NCI-H526 (cell line): Measurements from ENCODE around the gene LAMB2.

Experiments used
- DNase-seq, 2 experiments: peaks; one replicate each; lab custom pipeline; 2025; lab: John Stamatoyannopoulos, UW

LAMB2 gene

DNA sequence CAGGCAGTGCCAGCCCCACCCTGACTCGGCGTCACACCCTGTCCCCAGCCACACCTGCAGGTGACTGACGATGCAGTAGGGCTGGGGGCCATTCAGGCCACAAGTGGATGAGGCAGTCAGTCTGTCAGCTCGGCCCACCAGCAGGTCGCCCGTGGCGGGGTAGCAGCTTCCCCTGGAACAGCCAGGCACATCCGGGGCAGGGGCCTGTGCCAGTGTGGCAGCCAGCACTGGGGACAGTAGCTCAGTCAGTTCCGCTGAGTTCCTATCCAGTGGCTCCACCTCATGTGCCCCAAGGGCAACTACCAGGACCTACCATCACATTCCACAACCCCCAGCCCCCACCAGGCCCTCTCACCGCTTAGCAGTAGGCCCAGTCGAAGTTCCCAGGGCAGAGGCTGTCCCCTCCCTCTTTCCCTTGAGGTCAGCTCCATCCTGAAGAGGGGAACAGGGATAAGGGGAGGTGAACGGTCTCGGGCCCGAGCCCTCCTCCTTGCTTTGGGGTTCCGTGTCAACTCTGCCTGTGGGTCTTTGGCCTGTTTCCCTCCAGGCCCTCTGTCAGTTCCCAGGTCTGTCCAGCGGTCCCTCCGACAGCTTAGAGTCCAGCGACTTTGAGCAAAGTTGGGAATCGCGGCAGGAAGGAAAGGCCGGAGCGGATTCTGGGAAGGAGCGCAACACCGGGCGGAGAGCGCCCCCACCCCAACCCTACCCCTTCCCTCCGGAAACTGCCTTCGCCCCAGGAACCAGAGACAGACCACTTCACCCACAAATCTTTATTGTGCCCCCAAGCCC lies at the start of gene LAMB2:
Gene LAMB2, minus strand, starts transcription at position 614 of the 789 bp plus-strand sequence. Its CDS starts 183 bp downstream, at position 431.
- peak; percentile 19 to 63 for DNase-seq

DNA sequence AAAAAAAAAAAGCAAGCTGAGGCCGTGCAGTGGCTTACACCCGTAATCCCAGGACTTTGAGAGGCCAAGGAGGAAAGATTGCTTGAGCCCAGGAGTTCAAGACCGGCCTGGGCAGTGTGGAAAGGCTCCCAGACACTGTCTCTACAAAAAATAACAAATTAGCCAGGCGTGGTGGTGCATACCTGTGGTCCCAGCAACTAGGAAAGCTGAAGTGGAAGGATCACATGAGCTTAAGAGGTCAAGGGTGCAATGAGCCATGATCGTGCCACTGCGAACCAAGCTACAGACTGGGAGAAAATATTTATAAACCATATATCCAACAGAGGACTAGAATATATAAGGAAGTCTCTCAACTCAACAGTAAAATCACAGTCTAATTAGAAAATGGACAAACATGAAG lies 48.5 kb upstream of the LAMB2 start:
- no peak for DNase-seq

DNA sequence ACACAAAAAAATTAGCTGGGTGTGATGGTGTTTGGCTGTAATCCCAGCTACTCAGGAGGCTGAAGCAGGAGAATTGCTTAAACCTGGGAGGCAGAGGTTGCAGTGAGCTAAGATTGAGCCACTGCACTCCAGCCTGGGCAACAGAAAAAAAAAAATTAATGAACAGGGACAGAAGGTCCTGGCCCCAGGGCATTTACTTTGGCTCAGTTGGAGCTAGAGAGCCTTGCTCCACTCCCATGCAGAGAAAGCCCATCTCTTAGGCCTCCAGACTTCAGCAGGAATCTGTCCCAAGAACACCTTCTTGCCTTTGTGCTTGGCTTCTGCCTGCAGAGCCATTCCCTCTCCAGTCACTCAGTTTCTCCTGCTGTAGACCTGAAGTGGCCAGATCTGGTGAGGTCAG lies 47.3 kb upstream of the LAMB2 start:
- no peak for DNase-seq

DNA sequence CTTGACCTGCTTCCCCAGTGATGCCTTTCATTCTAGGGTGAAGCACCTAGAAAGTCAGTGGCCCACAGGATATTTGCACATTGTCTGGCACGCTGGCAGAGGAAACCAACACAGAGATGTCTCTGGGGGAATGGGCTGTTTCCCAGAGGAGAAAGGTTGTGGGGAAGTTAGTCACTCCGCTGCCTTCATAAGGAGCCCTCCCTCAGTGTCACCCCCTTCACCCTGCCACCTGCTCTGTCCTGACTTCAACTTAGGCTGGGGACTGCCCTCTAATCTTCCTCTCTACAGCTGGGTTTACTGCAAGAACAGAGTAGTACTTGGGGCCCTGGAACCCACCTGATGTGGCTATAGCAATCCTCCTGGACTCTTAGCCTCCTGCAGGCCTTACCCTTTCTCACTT lies 44.2 kb upstream of the LAMB2 start:
- DNase-seq = no peak

DNA sequence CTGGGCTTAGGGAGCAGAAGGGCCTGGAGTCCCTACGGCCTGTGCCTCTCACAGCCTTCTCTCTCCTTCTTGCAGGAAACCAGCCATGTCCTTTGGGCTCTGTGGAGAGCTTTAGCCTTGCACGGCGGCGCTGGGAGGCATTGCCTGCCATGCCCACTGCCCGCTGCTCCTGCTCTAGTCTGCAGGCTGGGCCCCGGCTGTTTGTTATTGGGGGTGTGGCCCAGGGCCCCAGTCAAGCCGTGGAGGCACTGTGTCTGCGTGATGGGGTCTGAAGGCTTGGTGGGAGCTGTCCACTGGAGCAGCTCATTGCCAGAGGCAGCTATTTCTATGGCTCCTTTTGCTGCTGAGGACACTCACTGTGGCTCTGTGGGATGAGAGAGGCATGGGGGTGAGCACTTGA lies 42.7 kb upstream of the LAMB2 start:
- DNase-seq = no peak

DNA sequence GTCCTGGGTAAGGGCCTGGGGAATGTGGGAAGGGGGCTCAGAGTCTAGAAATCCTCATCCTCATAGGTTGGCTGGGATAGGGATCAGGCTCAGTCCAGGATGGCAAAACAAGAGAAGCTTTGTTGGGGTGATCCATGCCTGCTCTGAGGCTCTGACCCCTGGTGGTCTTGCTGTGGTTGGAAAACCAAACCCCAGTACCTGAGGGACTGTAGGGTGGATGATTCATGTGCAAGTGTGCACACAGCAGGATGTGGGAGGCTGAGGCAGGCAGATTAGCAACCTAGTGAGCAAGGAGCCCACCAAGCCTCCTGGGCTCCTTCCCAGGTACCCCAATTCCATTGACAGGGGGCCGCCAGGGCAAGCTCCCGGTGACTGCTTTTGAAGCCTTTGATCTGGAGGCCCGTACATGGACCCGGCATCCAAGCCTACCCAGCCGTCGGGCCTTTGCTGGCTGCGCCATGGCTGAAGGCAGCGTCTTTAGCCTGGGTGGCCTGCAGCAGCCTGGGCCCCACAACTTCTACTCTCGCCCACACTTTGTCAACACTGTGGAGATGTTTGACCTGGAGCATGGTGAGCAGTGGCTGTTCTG lies 41.6 kb upstream of the LAMB2 start:
- no peak for DNase-seq

DNA sequence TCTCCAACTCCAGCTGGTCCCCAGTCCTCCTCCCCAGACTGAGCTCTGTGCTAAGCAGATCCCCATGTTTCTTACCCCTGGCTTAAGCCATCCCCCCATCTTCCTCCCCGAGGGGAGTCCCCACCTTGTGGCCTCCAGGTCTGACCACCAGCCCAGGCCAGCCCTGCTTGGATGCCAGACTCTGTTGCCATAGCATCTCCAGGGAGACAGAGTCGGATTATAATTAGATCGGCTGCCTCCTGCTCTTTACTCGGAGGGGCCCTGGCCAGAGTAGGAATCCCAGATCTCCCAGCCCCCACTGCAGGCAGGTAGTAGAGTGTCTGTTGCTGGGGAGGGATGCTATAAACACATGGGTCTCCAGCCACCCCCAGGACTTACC lies 40.9 kb upstream of the LAMB2 start:
- peak in 1 of 2 experiments; percentile 14 for DNase-seq

DNA sequence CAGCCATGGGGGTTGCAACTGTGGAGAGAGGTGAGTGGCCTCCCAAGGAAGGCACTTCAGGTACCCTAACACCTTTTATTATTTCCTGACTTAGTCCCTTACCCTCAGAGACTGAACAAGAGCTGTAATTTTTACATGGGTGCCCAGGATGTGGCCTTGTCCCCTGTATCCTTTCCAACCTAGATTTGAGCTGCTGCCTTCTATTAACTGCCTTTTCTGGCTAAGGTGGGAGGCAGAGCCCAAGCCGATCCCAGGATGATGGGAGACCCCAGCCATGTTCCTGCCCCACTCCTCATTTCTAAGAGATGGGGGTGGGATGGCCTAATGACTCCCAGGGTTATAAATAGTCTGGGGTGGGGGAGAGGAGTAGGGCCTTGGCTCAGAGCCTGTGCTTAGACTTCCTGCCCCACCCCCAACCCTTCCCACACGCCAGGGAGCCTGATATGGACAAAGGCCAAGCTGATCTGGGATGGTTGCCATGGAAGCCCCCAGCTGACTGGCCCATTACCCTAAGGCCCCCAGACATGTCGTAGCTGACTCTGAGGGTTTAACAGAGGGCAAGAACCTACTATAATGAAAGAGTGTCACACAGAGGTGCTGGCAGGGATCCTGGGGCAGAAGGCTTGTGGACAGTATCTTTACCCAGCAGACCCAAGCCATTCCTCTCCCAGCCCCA lies 40.4 kb upstream of the LAMB2 start:
- peak in 1 of 2 experiments; percentile 7 for DNase-seq

DNA sequence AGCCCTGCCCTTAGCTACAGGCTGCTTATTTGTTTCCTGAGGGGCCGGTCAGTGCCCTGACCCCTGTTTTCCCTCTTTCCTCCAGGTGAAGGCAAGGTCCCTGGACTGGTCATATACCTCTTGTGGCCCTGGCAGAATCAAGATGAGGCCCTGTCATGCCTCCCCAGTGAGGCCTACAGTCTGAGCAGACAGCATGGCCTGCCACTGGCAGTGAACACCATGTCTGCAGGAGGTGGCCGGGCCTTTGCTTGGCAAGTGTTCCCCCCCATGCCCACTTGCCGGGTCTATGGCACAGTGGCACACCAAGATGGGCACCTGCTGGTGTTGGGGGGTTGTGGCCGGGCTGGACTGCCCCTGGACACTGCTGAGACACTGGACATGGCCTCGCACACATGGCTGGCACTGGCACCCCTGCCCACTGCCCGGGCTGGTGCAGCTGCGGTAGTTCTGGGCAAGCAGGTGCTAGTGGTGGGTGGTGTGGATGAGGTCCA lies 39.7 kb upstream of the LAMB2 start:
- no peak for DNase-seq

DNA sequence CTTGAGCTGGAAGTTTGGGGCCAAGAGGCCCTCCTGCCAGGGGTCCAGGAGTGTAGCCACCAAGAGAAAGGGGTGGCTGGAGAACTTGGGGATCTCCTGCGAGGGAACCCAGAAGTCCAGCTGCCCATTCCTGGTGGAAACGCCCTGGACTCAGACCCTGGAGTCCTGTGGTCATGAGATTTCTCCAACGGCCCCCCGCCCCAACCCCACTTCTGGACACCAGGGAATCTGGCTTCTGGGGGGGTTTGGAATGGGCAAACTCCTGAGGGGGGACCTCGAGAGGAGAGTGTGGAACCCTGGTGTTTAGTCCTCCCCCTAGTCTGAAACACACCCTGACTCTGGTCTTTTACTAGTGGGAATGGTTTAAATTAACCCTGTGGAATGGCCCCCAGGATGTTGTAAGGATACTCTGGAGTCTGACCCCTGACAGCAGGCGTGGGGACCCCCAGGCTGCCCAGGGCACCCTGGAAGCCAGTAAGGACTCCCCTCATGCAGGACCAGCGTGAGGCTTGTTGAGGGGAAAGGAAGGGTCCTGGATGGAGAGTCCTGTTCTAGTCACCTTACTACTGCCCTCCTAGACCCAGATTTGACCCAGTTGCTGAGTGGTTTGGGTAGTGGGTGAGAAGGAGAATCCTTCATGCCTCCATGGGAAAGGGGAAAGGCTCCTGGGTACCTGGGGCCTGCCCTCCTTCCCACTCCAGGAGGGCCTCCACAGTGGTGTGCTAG lies 39.1 kb upstream of the LAMB2 start:
- no peak for DNase-seq

DNA sequence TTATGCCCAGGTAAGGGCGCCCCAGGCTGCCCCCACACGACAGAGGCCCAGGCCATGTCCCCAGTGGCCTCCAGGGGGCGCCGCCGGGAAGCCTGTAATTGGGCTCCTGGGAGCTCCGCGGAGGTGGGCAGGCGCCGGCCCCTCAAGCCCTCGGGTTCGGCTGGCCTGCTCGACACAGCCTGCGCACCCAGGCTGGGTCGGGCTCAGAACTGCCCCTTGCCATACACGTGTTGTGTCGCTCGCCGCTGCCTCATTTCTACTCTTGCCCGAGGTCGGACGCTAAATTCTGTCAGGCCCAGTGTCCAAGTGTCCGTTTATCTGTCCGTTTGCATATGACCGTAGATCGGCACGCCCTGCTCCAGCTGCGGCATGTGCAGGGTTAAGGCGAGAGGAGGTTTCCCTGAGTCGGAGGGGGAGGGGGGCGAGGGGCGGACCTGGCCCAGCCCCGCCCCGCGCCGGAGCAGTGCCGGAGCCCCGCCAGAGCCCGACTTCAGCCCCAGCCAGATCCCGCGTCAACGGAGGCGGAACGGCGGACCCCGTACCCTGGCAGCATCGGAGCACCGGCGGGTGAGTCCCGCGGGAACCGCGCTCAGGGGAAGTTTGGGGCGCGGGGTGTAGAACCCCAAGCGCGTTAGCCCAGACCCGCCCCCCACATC lies 38.4 kb upstream of the LAMB2 start, which contains the start of gene KLHDC8B:
Gene KLHDC8B, plus strand, starts transcription at position 480 of the 656 bp plus-strand sequence. CDS start 1,172 bp downstream, outside the sequence.
- DNase-seq = peak; percentile 66 to 83

DNA sequence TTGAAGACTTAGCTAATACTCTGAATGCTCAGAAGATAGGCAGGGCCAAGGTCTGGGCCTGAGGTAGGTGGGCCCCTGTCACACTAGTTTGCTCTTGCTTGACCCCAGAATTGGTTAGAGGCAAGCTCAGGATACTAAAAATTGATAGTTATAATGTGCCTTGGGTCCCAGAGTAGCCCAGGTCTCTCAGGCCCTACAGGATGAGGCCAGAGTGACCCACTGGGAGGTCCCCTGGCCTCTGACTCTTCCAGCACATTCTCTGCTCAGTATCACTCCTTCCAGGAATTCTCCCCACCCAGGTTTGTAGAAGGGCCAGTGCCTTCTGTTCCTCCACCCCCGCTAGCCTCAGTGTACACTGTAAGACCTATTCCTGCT lies 37.9 kb upstream of the LAMB2 start:
- DNase-seq = no peak

DNA sequence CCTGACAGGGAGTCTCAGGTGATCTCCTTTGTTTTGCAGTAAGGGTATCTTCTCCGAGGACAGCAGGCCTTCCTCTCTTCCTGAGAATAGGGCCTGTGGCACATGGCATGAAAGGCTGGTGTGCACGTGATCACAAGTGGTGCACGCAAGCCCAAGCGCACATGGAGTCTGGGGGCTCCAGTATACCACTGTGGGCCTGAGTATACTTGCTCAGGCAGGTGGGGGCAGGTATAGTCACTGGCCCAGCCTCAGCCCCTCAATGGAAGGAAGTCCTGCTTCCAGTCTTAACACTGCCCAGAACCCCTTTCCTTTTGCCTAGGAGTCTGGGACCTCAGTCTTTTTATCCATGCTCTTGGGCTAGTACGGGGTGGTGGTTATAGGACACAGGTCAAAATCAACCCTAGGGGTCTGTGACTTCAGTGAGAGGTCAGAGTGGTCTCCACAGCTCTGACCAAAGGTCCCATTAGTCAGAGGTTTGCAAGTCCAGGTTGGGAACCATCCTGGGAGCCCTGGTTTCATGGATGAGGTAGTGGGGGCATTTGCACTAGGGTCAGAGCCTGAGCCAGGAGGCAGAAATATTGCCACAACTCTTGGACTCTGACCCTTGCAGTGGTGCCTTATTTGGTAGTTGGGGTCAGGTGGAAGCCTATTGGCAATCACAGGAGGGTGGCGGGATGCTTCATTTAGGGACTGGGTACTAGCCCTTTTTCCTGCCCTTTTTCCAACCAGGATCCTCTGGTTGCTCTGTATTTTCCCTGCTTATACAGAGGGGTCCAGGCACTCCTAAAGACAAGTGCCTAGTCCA lies 34.1 kb upstream of the LAMB2 start:
- no peak for DNase-seq

DNA sequence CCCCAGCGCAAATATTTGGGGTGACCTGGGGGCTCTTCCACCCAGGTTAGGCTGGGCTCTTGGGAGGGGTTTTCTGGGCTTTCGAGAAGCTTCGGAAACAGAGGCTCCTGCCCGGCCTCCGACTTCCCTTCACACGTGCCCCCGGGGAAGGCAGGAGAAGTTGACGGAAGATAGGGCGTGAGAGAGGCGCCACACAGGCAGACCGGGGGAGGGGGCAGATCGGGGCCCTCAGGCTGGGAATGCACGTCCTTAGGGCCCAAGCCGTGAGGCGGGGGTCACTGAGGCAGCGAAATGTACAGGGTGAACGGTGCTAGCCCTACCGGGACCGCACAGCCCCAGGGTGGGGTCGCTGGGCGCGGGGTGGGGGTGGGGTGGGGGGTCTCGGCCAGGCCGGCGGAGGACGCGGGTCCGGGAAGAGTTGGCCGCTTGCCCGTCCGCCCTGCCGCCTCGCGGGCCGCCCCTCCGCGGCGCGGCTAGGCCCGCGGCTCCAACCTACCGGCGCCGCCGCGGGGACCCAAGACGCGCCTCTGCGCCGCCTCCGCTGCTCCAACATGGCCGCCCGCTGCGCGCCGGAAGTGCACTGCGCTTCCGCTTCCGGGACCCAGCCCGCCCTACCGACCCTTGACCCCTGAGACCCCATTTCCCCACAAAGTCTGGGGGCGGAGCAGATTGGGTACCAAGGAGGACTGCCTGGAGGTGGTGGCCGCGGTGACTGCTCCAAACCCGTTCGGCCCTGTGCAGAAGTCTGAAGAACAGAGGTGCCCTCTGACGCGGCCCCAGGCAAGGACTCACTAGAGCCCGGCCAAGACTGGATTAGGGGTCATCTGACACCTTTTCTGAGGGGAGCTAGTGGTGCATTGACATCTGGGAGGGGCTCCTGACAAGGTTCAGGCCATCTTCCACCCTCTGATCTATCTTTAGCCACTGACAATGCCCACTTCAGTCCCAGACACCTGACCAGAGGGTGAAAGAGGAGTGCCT lies 33.2 kb upstream of the LAMB2 start, which contains the start of gene CCDC71:
Gene CCDC71, minus strand, starts transcription at position 561 of the 981 bp plus-strand sequence. CDS start 2,123 bp downstream, outside the sequence.
- peak; percentile 25 to 77 for DNase-seq

DNA sequence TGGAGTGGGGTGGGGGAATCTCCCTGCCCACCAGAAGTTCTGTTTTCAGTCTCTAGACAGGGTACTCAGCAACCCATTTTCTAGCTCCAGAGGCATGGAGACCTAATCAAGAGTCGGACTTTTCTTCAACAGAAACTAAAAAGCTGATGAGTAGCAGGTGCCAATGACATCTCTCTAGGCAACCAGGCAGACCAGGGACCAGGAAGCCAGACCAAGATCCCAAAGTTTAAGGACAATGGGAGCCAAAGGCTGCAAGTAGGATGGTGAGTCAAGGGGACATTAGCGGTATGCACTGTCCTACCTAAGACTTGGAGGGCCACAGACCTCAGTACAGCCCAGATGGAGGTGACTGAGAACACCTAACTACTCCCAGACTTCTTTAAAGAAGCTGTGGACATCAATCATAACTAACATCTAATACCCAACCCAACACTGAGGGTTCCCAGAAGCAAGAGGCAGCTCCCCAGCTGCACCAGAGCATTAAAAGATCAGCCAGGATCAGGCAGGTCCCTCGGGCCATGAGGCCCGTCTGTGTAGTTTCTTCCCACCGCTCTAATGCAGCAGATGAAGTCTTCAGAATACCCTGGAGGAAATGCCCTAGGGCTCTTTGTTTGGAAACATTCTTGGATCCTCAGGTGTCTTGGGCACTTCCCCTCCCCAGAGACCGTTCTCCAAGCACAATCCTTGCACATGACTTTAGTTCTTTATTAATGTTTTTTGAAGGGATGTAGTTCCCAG lies 32.3 kb upstream of the LAMB2 start:
- no peak for DNase-seq

DNA sequence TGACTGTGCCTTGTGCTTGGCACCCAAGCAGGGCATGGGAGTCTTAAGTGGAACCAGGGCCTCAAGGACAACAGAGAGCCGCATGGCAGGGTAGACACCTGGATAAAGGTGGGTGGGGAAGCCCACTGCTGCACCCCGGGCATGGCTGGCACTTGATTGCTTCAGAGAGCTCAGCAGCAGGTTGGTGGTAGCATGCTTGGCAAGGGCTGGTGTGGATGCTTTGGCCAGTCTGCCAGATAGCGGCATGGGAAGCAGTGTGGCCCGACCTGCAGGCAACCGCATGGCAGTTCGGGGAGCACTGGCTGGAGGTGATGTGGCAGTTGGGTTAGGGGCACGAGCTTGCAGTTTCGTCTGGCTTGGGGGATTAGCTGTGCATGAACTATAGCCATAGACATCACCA lies 30.8 kb upstream of the LAMB2 start:
- DNase-seq = no peak

DNA sequence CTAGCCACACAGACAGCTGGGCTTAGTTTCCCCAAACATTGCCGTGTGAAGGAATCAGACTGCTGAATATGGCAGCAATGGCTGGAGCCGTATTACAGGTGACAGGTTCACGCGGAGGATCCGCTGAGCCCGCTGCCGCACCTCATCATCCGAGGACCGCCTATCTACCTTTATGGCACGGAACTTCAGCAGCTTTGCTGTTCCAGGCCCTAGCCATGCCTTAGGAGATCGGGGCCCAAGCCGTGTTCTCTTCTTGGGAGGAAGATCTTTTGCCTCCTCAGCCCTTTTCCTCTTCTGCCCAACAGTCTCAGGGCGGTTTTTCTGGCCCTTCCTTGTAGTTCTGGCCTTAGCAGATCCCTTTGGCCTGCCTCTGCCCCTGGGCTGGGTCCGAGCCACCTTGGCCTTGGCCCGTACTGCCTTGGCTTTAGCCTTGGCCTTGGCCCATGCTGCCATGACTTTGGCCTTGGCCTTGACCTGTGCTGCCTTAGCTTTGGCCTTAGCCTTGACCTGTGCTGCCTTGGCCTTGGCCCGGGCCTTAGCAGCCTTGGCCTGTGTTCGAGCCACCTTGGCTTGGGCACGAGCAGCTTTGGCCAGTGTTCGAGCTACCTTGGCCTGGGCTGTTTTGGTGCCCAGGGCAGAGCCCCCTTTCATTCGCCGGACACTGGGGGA lies 30.0 kb upstream of the LAMB2 start:
- no peak for DNase-seq
